GM12878 (cell line): ENCODE measurements around the gene GAB3.

Experiments used
- ATF7 ChIP-seq: fragments of 450-650 bp; IDR thresholded peaks from 2 replicates; pipeline ENCODE4 v1.6.1; 2016; ENCODE audit warnings: low read depth, mild to moderate bottlenecking
- EGR1 ChIP-seq, 2 experiments: IDR thresholded peaks; 1 replicate in 1 of 2; 2 replicates in 1 of 2; pipeline ENCODE4 v1.6.1; 2011 to 2012; ENCODE audit warnings: low read depth in 2 of 2, low read length in 2 of 2, borderline replicate concordance in 1 of 2, mild to moderate bottlenecking in 1 of 2, moderate library complexity in 1 of 2
- FOXK2 ChIP-seq: fragments of 450-650 bp; IDR thresholded peaks from 2 replicates; pipeline ENCODE4 v1.6.1; 2017; ENCODE audit warnings: mild to moderate bottlenecking, moderate library complexity
- FOXM1 ChIP-seq: IDR thresholded peaks from 2 replicates; pipeline ENCODE4 v1.6.1; 2012; ENCODE audit warnings: low read depth, mild to moderate bottlenecking, inconsistent platforms, low read length, moderate library complexity
- NR2C1 ChIP-seq: fragments of 450-650 bp; IDR thresholded peaks from 2 replicates; pipeline ENCODE4 v1.6.1; 2017; ENCODE audit warnings: antibody characterized with exemption, mild to moderate bottlenecking, moderate library complexity
- POLR2A ChIP-seq: IDR thresholded peaks from 2 replicates; pipeline ENCODE4 v1.6.1; 2011; ENCODE audit warnings: low read depth, mild to moderate bottlenecking, low read length
- YY1 ChIP-seq: IDR thresholded peaks from 2 replicates; pipeline ENCODE4 v1.6.1; 2011; ENCODE audit warnings: low read depth, mild to moderate bottlenecking, low read length
- ZBED1 ChIP-seq: IDR thresholded peaks from 2 replicates; pipeline ENCODE4 v1.6.1; 2016; ENCODE audit warnings: borderline replicate concordance
- ZNF274 ChIP-seq: IDR thresholded peaks from one replicate; pipeline ENCODE4 v1.8.0; 2011; ENCODE audit not compliant: insufficient read length, insufficient read depth
- TF ChIP-seq, protein P1 (sequence below): IDR thresholded peaks from 2 replicates; pipeline ENCODE4 v1.6.1; 2012; ENCODE audit warnings: low read depth, low read length, improper control_type of control experiment
- TF ChIP-seq, protein P2 (sequence below): IDR thresholded peaks from 2 replicates; pipeline ENCODE4 v1.6.1; 2012; ENCODE audit warnings: mild to moderate bottlenecking, low read depth, low read length

DNA sequence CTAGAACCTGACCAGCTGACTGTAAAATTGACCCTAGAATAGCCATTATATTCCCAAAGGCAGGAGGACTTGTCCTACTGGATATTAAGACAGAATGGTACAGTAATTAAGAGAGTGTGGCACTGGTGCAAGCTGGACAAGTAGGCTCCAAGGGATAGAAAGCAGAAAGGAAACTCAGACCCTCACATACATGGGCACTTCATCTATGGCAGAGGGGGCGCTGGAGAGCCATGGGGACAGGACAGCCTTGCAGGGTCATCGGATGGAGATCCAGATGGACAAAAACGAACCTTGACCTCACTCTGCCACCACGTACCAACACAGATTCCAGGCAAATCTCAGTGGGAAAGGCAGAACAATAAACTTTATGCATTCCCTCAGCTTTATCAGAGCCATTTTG is 40.6 kb downstream of the GAB3 start:
- TF ChIP-seq POLR2A = no peak
- TF ChIP-seq FOXM1 = no peak
- TF ChIP-seq, protein P1, sequence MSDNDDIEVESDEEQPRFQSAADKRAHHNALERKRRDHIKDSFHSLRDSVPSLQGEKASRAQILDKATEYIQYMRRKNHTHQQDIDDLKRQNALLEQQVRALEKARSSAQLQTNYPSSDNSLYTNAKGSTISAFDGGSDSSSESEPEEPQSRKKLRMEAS = no peak
- no peak for TF ChIP-seq ATF7
- no peak for TF ChIP-seq YY1
- no peak for TF ChIP-seq FOXK2
- TF ChIP-seq ZBED1 = no peak
- TF ChIP-seq ZNF274 = no peak
- TF ChIP-seq EGR1 (IDR thresholded peaks at IDR 0.05; ENCODE audit: borderline replicate concordance in 1 of 2, low read depth in 2 of 2, low read length in 2 of 2) = no peak
- TF ChIP-seq NR2C1 = no peak
- TF ChIP-seq, protein P2, sequence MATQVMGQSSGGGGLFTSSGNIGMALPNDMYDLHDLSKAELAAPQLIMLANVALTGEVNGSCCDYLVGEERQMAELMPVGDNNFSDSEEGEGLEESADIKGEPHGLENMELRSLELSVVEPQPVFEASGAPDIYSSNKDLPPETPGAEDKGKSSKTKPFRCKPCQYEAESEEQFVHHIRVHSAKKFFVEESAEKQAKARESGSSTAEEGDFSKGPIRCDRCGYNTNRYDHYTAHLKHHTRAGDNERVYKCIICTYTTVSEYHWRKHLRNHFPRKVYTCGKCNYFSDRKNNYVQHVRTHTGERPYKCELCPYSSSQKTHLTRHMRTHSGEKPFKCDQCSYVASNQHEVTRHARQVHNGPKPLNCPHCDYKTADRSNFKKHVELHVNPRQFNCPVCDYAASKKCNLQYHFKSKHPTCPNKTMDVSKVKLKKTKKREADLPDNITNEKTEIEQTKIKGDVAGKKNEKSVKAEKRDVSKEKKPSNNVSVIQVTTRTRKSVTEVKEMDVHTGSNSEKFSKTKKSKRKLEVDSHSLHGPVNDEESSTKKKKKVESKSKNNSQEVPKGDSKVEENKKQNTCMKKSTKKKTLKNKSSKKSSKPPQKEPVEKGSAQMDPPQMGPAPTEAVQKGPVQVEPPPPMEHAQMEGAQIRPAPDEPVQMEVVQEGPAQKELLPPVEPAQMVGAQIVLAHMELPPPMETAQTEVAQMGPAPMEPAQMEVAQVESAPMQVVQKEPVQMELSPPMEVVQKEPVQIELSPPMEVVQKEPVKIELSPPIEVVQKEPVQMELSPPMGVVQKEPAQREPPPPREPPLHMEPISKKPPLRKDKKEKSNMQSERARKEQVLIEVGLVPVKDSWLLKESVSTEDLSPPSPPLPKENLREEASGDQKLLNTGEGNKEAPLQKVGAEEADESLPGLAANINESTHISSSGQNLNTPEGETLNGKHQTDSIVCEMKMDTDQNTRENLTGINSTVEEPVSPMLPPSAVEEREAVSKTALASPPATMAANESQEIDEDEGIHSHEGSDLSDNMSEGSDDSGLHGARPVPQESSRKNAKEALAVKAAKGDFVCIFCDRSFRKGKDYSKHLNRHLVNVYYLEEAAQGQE = no peak
